IMR-90 (cell line): Measurements from ENCODE around the gene CCNA1.

Source experiments
- BHLHE40 ChIP-seq: fragments of 150-350 bp; IDR thresholded peaks from 2 replicates; pipeline ENCODE4 v1.6.1; 2016; ENCODE audit warnings: mild to moderate bottlenecking, low read depth, low read length
- CEBPB ChIP-seq: IDR thresholded peaks from 2 replicates; pipeline ENCODE4 v1.6.1; 2012; ENCODE audit warnings: low read depth, low read length, improper control_type of control experiment
- CHD1 ChIP-seq: IDR thresholded peaks from 2 replicates; pipeline ENCODE4 v1.6.1; 2012; ENCODE audit warnings: low read depth, low read length, improper control_type of control experiment
- CTCF ChIP-seq: conservative IDR thresholded peaks from 2 replicates; pipeline ENCODE4 v1.5.1; 2012; ENCODE audit warnings: mild to moderate bottlenecking, low read depth, low read length, improper control_type of control experiment
- FOS ChIP-seq: fragments of 150-350 bp; IDR thresholded peaks from 2 replicates; pipeline ENCODE4 v1.6.1; 2016; ENCODE audit warnings: low read depth, low read length
- MXI1 ChIP-seq: IDR thresholded peaks from 2 replicates; pipeline ENCODE4 v1.6.1; 2012; ENCODE audit warnings: low read depth, mild to moderate bottlenecking, low read length, moderate library complexity, borderline replicate concordance
- NFE2L2 ChIP-seq: fragments of 150-350 bp; IDR thresholded peaks from 2 replicates; pipeline ENCODE4 v1.6.1; 2016; ENCODE audit warnings: low read depth, mild to moderate bottlenecking, low read length
- POLR2A ChIP-seq: IDR thresholded peaks from 2 replicates; pipeline ENCODE4 v1.6.1; 2012; ENCODE audit warnings: mild to moderate bottlenecking, low read depth, low read length
- RAD21 ChIP-seq: IDR thresholded peaks from 2 replicates; pipeline ENCODE4 v1.6.1; 2012; ENCODE audit warnings: low read length, improper control_type of control experiment
- RCOR1 ChIP-seq: IDR thresholded peaks from 2 replicates; pipeline ENCODE4 v1.6.1; 2012; ENCODE audit warnings: mild to moderate bottlenecking, low read length, improper control_type of control experiment; ENCODE audit not compliant: insufficient replicate concordance
- RFX5 ChIP-seq: IDR thresholded peaks from 2 replicates; pipeline ENCODE4 v1.8.0; 2012; ENCODE audit warnings: low read depth, mild to moderate bottlenecking, low read length, moderate library complexity
- SMC3 ChIP-seq: fragments of 150-350 bp; IDR thresholded peaks from 2 replicates; pipeline ENCODE4 v1.6.1; 2016; ENCODE audit warnings: low read depth, mild to moderate bottlenecking, antibody characterized with exemption, low read length, moderate library complexity
- USF2 ChIP-seq: fragments of 150-350 bp; IDR thresholded peaks from 2 replicates; pipeline ENCODE4 v1.6.1; 2017; ENCODE audit warnings: mild to moderate bottlenecking, antibody characterized with exemption, low read length, low read depth

- no peak for TF ChIP-seq CTCF
- TF ChIP-seq RFX5, result no peak
- no peak for TF ChIP-seq MXI1
- TF ChIP-seq FOS, result no peak
- TF ChIP-seq POLR2A, result no peak
- TF ChIP-seq SMC3, result no peak
- TF ChIP-seq RAD21, result no peak
- TF ChIP-seq CEBPB, result no peak
- no peak for TF ChIP-seq CHD1
- no peak for TF ChIP-seq USF2
- TF ChIP-seq NFE2L2, result no peak
- TF ChIP-seq RCOR1, result no peak
- TF ChIP-seq BHLHE40, result no peak
Observed at GRCh38 chr13:36476661-36477060, 44.4 kb downstream of the CCNA1 start.
